T-helper 2 cell treated with Interferon-gamma antibody and Interleukin-4, amounts not matched to agents 100 ng/mL and 5 ng/mL, for 36 hours (primary cell): ENCODE results near the gene SSR2. TPM values are rescaled to one million over a fixed set of nuclear protein-coding genes. Genes with fewer than 3 reads are reported as not detected.

ENCODE experiments used
- intact Hi-C: fragments of 100-400 bp; cut with micrococcal nuclease; formaldehyde crosslinking; loops from one replicate; pipeline ENCODE4 v1.15.1; 2023
- total RNA-seq: library from RNA; stranded (reverse); gene quantifications from 2 replicates; pipeline ENCODE4 v1.2.3, GENCODE V29; 2022

Gene SSR2
- total RNA-seq, 1 donor from 2014 or later: 268 TPM

GRCh38 chr1:155976062-155976912, 44.5 kb downstream of the SSR2 start:
- intact Hi-C loops: loop anchor here (2.0 to 10.0 kb wide), 3 partner anchors 29 to 651 kb away; partner anchors contain the start of genes LAMTOR2, RUSC1 and UBQLN4

- intact Hi-C loops: loop anchor here (2.0 to 10.0 kb wide), 3 partner anchors 29 to 651 kb away; partner anchors contain the start of genes LAMTOR2, RUSC1 and UBQLN4
These were observed 45.2 kb downstream of the SSR2 start for GRCh38 chr1:155975375-155976061.

GRCh38 chr1:155974208-155975115, 46.3 kb downstream of the SSR2 start:
- intact Hi-C loops: loop anchor here (5.0 to 10.0 kb wide), 2 partner anchors 78 to 650 kb away; partner anchors contain the start of genes LAMTOR2, RUSC1 and UBQLN4

DNA sequence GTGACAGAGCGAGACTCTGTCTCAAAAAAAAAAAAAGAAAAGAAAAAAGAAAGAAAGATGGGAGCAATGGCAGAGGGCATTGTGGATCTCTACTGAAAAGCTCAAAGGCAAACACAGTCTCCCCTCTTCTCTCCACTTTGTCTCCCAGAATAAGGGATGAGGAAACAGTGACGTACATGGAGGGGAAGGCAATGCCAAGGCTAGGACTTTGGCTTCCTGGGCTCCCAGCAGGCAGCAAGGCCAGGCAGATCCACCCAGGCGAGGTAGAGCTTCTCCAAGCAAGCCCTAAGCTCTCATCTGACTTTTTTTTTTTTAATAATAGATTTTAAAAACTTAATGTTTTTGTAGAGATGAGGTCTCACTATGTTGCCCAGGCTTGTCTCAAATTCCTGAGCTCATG, 47.0 kb downstream of the SSR2 start:
- intact Hi-C loops: loop anchor here (10.0 kb wide), 1 partner anchor 649 kb away; the partner anchor contains the start of gene RUSC1

DNA sequence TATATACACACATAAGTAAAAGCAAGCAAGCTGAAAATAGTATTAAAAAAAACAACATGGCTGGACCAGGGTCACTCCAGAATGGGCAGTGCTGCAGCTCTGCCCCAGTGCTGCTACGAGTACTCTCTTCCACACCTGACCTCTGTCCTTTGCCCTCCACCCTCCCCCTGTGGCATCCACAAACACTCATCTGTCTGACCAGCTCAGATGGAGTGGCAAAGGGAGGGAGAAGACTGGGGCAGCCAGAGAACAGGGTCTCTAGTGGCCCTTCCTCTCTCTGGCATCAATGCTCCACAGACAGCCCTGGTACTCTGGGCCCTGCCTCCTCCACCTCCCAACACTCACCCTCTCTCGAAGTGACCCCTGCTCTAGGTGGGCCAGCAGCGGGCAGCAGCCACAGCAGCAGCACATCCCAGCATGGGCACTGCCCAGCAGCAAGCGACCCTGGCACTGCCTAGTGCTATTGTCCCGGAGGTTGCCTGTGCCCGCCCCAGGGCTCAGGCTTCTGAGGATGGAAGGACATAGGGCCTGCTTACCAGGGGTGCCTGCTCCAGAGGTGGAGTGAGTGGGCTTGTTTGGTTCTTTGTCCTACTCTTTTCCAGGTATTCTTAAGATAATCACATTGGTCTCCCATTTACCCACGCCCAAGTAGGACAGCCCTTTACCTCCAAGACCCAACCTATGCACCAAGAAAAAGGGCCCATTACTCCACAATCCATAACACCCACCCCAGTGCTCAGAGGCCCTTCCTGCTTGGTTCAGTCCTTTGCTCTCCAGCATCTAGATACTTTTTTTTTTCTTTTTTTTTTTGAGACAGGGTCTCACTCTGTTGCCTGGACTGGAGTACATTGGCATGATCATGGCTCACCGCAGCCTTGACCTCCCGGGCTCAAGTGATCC, 48.6 kb downstream of the SSR2 start:
- intact Hi-C loops: loop anchor here (10.0 kb wide), 1 partner anchor 647 kb away; the partner anchor contains the start of gene RUSC1

DNA sequence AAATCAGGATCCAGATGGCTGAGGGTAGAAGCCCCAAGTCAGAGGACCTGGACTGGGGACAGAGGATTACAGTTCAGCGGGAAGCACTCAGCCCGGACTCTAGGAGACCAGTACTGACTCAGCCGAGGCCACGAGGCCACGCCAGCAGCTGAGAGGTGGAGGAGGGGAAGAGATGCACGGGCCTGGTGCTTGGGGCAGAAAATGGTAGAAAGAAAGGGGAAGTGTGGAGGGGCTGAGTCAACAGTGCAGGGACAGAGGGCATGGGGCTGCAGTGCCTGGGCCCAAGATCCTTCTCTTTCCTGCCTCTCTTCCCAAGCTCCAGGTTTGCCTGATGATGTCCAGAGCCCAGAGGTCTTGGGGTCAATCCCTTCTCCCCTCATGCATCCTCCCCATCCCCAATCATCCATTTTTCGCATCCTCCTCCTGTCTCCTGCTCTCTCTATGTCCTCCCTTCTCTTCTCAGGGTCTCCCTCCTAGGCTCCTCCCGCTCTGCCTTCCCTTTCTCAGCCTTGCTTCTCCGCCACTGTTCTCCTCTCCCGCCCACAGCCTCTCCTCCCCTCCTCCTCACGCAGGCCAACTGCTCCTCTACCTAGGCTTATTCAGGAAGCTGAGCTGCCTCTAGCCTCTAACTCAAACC, 50.1 kb downstream of the SSR2 start:
- intact Hi-C loops: loop anchor here (10.0 kb wide), 1 partner anchor 646 kb away; the partner anchor contains the start of gene RUSC1

GRCh38 chr1:155969377-155969791, 51.4 kb downstream of the SSR2 start:
- intact Hi-C loops: no loop called here

GRCh38 chr1:155968670-155969069, 52.1 kb downstream of the SSR2 start:
- intact Hi-C loops: no loop called here

DNA sequence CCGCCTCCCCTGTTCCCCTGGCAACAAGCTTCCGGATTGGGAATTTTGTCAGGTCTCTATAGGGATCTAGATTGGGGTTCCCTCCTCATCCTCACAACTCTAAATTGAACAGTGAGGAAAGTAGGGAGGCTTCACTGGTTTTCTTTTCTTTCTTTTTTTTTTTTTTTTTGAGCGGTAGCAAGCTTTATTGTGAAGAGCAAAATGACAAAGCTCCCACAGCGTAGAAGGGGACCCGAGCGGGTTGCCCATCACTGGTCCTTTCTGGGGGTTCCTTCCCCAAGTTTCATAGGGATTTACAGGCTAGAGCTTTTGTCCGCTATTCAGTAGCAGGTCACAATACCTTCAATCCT, 52.7 kb downstream of the SSR2 start:
- intact Hi-C loops: no loop called here

DNA sequence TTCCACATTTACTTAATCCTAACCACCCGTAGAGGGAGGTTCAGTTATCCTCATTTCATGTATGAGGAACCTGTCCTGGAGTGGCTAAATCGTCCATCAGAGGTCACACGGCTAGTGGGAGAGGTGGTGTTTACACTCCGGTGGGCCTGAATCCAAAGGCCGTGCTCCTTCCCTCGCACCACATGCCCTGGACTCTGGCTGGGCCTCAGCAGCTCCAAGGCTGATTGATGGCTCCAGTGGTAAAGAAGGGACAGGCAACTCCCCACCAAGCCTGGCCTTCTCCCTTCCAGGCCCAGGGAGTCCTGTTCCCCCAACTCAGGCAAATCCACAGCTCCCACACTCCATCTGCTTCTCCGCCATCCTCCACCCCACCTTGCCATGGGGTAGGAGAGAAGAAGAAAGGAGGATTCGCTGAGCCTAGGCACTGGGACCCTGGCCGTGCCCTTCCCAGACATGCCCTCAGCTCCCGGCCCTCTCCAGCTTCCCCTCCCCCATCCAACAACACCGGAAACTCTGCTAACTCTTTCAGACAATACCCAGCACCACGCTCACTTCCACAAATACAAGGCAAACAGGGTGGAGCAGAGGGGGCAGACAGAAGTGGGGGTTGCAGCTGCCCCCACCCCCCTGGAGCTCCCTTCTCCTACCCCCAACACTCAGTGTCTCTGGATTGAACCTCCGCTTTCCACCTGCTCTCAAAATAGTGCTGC, 53.3 kb downstream of the SSR2 start:
- intact Hi-C loops: no loop called here

GRCh38 chr1:155966750-155967149, 54.0 kb downstream of the SSR2 start:
- intact Hi-C loops: no loop called here

DNA sequence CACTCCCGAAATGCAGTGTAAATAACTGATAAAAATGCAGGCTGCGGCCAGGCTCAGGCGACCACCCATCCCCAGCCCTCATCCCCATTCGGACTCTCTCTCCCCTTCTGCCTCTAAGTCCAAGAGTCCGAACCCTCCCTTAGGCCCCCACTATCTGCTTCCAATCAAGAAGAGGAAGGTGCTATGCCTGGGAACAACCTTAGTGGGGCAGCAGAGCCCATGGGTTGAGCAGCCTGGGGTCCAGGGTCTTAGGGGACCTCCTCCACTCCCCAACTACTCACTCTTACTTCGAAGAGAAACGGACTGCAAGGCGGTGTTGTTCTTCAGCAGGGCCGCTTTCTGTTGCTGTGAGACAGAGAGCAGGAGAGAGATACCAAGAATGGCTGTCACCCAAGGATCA, 54.6 kb downstream of the SSR2 start:
- intact Hi-C loops: no loop called here

DNA sequence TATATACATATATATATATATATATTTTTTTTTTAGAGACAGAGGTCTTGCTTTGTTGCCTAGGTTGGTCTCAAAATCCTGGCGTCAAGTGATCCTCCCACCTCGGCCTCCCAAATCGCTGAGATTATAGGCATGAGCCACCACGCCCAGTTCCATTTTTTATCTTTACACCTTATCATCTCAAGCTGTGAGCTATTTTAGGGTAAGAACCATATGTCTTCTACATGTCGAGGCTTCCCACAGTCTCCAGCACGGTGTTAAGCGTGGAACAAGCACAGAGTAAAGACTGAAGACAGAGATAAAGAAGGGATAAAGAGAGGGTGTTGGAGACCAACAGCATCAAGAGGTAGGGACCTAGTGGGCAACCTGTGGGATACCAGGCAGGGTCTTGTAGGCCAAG, 56.6 kb downstream of the SSR2 start:
- intact Hi-C loops: no loop called here

DNA sequence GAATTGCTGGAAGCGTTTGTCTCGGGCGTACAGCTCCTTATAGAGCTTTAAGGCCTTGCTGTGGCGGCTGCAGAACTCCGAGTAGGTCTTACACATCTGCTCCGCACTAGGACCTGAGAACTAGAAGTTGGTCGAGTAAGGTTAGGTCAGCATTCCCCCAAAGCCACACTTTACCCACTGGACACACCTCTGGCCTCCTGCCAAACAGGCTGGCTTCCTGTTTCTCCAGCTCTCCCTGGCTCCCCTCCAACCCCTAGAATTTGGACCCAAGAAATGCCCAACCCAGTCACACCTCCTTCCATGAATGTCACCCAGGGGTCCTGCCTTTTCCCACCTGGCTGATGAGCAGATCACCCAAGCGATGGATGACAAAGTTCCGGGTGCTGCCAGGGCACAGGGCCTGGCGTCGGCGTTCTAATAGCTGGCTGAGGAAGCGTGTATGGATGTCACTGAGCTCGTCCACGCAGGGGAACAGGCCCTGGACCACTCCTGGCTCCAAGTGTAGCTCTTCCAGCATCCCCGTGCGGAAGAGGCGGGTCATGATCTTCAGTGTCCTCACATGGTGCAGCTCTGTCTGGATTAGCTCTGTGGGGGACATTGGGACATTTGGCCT, 58.0 kb downstream of the SSR2 start:
- intact Hi-C loops: no loop called here

DNA sequence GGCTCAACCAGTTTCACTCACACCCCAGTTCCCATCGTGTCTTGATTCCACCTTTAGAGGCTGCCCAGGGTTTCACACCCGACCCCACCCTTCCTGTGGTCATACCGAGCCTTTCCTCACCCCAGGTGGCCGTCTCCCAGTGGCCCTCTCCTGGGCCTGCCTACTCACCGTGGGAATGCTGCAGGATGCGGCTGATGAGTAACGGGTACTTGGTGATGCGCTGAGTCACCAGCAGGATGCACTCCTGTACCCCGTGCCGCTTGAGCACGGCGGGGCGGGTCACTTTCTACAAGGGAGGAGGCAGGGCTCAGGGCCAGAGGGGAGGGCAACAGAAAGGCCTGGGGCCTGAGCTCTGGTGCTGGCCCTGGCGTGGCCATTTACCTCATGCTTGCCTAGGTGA, 58.8 kb downstream of the SSR2 start:
- intact Hi-C loops: no loop called here

- intact Hi-C loops: no loop called here
These were observed 60.5 kb downstream of the SSR2 start for GRCh38 chr1:155960081-155960745.
